GM19328 (cell line): ENCODE measurements around the gene ROCK2.
"Not testable (repeated sequence)": the region's sequence is repeated elsewhere in the genome, so short reads cannot be mapped to it uniquely, and the experiment has no call there.

ENCODE experiments used
- ATAC-seq: cut with Tn5 transposase; IDR thresholded peaks from one replicate; pipeline ENCODE4 v1.9.1; 2021; ENCODE audit warnings: mild to moderate bottlenecking, moderate library complexity; ENCODE audit not compliant: unreplicated experiment

The ROCK2 gene

GRCh38 chr2:11342551-11343367 lies 1.7 kb downstream of the ROCK2 start:
- no peak for ATAC-seq

GRCh38 chr2:11340717-11341116 lies 3.7 kb downstream of the ROCK2 start:
- ATAC-seq = no peak

GRCh38 chr2:11339508-11340083 lies 4.8 kb downstream of the ROCK2 start:
- no peak for ATAC-seq

- ATAC-seq = no peak
Observed at GRCh38 chr2:11338580-11338979, 5.9 kb downstream of the ROCK2 start.

- no peak for ATAC-seq
Observed at GRCh38 chr2:11337909-11338308, 6.5 kb downstream of the ROCK2 start.

- no peak for ATAC-seq
Observed at GRCh38 chr2:11336189-11336588, 8.2 kb downstream of the ROCK2 start.

- ATAC-seq = no peak
Observed at GRCh38 chr2:11333427-11334183, 10.8 kb downstream of the ROCK2 start.

- ATAC-seq = no peak
Observed at GRCh38 chr2:11332596-11332995, 11.8 kb downstream of the ROCK2 start.

GRCh38 chr2:11330457-11331142 lies 13.8 kb downstream of the ROCK2 start:
- no peak for ATAC-seq

- no peak for ATAC-seq
Observed at GRCh38 chr2:11329776-11330175, 14.7 kb downstream of the ROCK2 start.

GRCh38 chr2:11328522-11328921 lies 15.9 kb downstream of the ROCK2 start:
- ATAC-seq = not testable (repeated sequence)

- no peak for ATAC-seq
Observed at GRCh38 chr2:11327871-11328270, 16.6 kb downstream of the ROCK2 start.

- no peak for ATAC-seq
Observed at GRCh38 chr2:11326677-11327211, 17.7 kb downstream of the ROCK2 start.

GRCh38 chr2:11325961-11326676 lies 18.3 kb downstream of the ROCK2 start:
- no peak for ATAC-seq

- no peak for ATAC-seq
Observed at GRCh38 chr2:11321847-11322246, 22.6 kb downstream of the ROCK2 start.

GRCh38 chr2:11320698-11321492 lies 23.5 kb downstream of the ROCK2 start:
- no peak for ATAC-seq

GRCh38 chr2:11319939-11320338 lies 24.5 kb downstream of the ROCK2 start:
- no peak for ATAC-seq

- ATAC-seq = no peak
Observed at GRCh38 chr2:11315074-11315705, 29.2 kb downstream of the ROCK2 start.

- ATAC-seq = no peak
Observed at GRCh38 chr2:11314487-11314886, 29.9 kb downstream of the ROCK2 start.
